HG03469 (cell line): Measurements from ENCODE around the gene TASP1.
"Not testable (repeated sequence)": the region's sequence is repeated elsewhere in the genome, so short reads cannot be mapped to it uniquely, and the experiment has no call there.

Experiments
- ATAC-seq: cut with Tn5 transposase; IDR thresholded peaks from one replicate; pipeline ENCODE4 v1.9.1; 2021; ENCODE audit warnings: mild to moderate bottlenecking, moderate library complexity, moderate number of reproducible peaks; ENCODE audit not compliant: unreplicated experiment

The TASP1 gene

GRCh38 chr20:13650474-13650873 lies 11.7 kb upstream of the TASP1 start:
- no peak for ATAC-seq

GRCh38 chr20:13648291-13649228 lies 9.8 kb upstream of the TASP1 start:
- ATAC-seq, result no peak

DNA sequence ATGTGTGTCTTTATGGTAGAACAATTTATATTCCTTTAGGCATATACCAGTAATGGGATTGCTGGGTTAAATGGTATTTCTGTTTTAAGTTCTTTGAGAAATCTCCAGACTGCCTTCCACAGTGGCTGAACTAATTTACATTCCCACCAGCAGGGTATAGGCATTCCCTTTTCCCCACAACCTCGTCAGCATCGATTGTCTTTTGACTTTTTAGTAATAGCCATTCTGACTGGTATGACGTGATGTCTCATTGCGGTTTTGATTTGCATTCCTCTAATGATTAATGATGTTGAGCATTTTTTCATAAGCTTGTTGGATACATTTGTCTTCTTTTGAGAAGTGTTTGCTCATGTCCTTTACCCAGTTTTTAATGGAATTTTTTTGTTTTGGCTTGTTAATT lies 5.3 kb upstream of the TASP1 start:
- ATAC-seq, result no peak

GRCh38 chr20:13639150-13639497 lies 392 bp upstream of the TASP1 start:
- ATAC-seq, result no peak

- ATAC-seq, result no peak
These were observed 603 bp downstream of the TASP1 start for GRCh38 chr20:13638162-13638495.

- no peak for ATAC-seq
These were observed 6.3 kb downstream of the TASP1 start for GRCh38 chr20:13632431-13632830.

DNA sequence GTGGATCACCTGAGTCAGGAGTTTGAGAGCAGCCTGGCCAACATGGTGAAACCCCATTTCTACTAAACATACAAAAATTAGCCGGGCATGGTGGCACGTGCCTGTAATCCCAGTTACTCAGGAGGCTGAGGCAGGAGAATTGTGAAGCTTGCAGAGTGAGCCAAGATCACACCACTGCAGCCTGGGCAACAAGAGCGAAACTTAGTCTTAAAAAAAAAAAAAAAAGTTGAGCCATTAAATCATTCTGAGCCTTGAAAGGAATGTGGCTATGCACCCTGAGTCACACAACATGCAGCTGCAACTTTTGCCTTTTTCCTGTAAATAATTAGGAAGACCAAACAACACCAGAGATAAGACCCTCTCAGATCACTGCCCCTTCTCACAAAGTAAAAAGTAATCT lies 11.2 kb downstream of the TASP1 start:
- not testable (repeated sequence) for ATAC-seq

- ATAC-seq, result no peak
These were observed 12.0 kb downstream of the TASP1 start for GRCh38 chr20:13626724-13627123.

DNA sequence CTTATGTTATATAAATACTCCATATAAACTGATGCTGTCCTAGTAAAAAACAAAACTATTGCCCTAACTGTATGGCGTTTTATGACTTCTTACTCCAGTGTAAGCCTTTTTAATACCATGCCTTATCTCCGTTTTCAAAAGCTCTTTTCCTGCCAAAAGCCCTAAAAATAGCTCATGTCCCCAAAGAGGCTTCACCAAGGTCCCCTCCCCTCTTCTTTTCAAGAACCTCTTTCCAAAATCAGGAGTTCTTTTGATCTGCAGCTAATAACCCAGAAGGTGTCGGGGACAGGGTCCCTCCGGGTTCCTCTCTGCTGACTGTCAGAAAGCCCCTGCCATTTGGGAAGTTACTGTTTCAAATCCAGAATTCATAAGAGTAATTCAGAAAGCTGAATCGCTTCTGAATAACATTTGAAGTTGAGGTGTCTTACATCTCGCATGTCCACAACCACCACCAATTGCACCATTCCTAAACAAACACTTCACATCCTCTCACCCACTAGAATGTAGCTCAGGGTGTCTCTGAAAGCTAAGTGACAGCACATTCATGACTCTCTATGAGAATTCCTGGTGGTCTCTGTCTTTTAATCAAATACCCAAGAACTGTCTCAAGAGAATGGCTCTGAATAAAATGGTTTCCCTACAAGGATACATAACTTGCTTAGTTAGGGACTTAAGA lies 13.3 kb downstream of the TASP1 start:
- no peak for ATAC-seq

GRCh38 chr20:13619415-13619814 lies 19.3 kb downstream of the TASP1 start:
- not testable (repeated sequence) for ATAC-seq

- ATAC-seq, result not testable (repeated sequence)
These were observed 20.3 kb downstream of the TASP1 start for GRCh38 chr20:13618456-13618855.

- ATAC-seq, result not testable (repeated sequence)
These were observed 21.1 kb downstream of the TASP1 start for GRCh38 chr20:13617585-13617984.

- not testable (repeated sequence) for ATAC-seq
These were observed 22.0 kb downstream of the TASP1 start for GRCh38 chr20:13616713-13617112.

DNA sequence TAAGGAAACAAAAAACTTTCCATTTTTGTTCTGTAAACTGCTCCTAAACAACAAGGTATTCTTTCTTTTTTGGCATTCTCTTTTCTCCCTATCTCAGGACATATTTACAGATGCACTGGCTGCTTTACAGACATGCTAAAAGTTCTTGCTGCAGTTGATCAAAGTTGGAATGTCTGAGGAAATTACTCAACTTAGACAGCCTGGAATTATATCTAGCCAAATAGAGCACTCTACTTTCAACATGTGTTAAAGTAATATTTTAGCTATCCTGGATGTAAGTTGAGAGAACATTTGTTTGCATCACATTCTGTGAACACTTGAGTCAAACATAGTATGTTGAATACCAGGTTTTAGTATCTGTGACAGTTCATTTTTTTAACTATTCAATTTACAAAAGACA lies 24.8 kb downstream of the TASP1 start:
- no peak for ATAC-seq

- no peak for ATAC-seq
These were observed 27.1 kb downstream of the TASP1 start for GRCh38 chr20:13611611-13612125.

- ATAC-seq, result no peak
These were observed 28.5 kb downstream of the TASP1 start for GRCh38 chr20:13610184-13610583.

- no peak for ATAC-seq
These were observed 30.7 kb downstream of the TASP1 start for GRCh38 chr20:13608066-13608465.

- not testable (repeated sequence) for ATAC-seq
These were observed 45.3 kb downstream of the TASP1 start for GRCh38 chr20:13593423-13593822.

DNA sequence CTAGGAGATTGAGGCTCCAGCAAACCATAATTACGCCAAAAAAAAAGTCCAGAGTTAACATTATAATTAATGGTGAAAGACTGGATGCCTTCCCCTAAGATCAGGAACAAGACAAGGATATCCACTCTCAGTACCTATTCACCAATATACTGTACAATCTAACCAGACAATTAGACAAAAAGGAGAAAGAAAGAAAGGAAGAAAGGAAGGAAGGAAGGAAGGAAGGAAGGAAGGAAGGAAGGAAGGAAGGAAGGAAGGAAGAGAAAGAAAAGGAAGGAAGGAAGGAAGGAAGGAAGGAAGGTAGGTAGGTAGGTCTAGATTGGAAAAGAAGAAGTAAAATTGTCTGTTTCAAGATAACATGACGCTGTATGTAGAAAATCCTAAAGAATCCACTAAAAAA lies 50.7 kb downstream of the TASP1 start:
- ATAC-seq, result no peak

- no peak for ATAC-seq
These were observed 51.4 kb downstream of the TASP1 start for GRCh38 chr20:13587370-13587769.

GRCh38 chr20:13586133-13586532 lies 52.6 kb downstream of the TASP1 start:
- no peak for ATAC-seq

- no peak for ATAC-seq
These were observed 57.3 kb downstream of the TASP1 start for GRCh38 chr20:13581451-13581850.
